GM21528 (cell line): ENCODE data around the gene P2RX1.

Experiments
- ATAC-seq: cut with Tn5 transposase; IDR thresholded peaks from one replicate; pipeline ENCODE4 v1.9.1; 2021; ENCODE audit warnings: mild to moderate bottlenecking, moderate library complexity; ENCODE audit not compliant: unreplicated experiment, low FRiP score

P2RX1 gene

DNA sequence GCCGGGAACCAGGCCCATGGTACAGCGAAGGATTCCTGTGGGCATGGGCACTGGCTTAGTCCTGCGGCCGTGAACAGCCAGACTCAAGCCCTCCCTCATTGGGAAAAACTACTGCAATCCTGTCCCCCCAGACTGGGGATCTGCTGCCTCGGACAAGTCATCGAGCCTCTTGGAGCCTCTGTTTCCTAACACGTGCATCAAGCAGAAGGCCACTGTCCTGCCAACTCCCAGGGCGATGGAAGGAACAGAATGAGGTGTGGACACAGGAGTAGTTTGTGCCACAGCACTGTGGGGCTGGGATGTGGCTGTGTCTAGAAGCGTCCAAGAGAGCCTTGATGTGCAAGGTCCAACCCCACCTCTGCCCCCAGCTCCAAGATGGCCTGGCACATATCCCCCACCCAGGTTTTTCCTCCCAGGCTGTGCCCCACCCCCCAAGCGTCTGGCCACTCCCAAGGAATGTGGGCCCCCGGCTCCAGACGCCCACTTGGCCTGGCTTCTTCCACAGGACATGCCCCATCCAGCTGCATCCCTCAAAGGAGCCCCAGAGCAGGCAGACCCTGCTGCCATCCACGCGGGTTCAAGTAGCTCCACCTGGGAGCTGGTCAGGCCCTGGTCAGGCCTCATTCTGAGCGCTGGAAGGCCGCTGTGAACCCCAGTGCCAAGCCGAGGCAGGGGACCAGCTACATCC lies 26.8 kb downstream of the P2RX1 start:
- no peak for ATAC-seq

DNA sequence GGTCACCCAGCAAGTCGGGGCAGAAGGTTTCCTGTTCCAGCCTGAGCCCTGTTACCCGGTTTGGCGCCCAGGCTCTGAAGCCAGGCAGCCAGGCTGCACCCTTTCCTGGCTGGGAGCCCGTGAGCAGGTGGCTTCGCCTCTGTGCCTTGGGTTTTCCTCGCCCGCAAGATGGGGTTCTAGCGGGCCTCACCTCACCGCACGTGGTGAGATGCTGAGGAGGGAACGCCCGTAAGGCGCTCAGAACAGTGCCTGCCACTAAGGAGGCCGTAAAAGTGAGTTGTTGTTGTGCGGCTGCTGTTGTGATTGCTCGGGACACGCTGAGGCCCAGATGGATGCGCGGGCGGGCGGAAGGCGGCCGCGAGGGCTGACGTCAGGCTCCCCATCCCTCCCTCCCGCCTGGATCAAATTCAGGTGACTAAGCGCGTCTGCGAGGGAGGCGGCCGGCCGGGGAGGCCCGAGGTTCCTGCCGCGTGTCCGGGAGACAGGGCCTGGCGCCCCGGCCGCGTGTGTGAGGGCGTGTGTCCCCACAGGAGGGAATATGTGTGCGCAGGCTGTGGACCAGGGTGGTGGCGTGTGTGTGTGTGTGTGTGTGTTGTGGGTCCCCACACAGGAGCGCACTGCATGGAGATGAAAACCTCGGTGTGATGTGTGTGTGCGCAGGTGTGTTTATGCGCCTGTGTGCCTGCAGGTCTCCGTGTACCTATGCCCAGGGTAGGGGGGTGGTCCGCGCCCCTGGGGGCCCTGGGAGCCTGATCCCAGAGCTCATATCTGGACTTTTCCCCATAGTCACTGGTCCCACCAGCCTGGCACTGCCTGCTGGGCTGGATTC lies 27.7 kb downstream of the P2RX1 start:
- no peak for ATAC-seq

DNA sequence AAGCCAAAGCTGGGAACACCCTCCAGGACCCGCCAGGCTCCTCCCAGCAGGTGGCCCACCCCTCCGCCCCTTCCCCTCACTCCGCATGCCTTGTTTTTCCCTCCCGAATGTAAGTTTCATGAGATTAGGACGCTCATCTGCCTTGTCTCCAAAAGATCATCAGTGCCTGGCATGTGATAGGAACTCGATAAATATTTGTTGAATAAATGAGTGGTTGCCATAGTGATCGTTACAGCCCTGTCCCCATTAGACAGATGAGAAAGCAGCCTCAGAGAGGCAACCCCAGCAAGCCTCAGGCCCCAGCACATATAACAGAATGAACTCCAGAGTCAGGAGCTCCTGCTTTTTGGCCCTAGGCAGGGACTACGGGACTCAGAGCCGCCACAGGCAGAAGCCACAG lies 28.5 kb downstream of the P2RX1 start:
- ATAC-seq = no peak

DNA sequence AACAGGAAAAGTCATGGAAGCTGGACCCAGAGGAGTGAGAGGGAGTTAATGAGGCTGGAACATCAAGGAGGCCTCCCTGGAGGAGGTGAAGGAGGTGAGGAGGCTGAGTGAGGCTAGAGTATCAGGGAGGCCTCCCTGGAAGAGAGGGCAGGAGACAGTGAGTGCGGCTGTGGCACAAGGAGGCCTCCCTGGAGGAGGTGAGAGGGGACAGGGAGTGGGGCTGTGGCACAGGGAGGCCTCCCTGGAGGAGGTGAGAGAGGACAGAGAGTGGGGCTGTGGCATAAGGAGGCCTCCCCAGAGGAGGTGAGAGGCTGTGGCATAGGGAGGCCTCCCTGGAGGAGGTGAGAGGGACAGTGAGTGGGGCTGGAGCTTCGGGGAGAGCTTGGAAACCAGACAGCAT lies 28.9 kb downstream of the P2RX1 start:
- ATAC-seq = no peak

DNA sequence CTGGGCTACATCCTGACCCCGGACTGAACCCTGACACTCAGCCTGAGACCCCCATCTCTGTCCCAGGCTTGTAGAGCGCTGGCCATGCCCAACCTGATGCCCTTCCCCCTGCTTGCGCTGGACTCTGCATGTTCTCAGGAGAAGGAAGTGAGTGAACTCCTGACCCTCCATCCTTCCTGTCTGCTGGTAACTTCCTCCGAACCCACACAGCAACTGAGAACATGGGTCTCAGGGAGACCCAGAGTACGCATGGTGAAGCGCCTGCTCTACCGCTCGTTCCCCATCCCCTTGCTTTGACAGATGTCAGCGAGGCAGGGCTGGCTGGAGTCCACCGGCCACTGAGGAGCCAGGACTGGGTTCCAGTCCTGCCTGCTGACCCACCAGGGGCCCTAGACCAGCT lies 29.5 kb downstream of the P2RX1 start:
- ATAC-seq = no peak

DNA sequence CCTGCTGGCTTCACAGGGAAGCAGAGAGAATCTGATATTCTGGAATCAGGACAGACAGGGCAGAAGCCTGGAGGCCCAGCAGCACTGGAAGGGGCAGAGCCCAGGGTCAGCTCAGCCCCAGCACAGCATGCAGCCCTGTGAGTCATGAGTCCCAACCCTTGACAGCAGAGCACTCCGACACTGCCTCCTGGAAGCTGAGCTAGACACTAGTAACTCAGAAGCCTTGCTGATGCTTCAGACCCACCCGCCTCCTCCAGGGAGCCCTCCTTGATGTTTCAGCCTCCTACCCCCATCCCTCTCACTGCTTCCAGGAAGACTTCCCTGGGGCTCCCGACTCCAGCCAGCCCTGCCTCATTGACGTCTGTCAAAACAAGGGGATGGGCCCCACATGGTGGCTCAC lies 30.3 kb downstream of the P2RX1 start:
- no peak for ATAC-seq

DNA sequence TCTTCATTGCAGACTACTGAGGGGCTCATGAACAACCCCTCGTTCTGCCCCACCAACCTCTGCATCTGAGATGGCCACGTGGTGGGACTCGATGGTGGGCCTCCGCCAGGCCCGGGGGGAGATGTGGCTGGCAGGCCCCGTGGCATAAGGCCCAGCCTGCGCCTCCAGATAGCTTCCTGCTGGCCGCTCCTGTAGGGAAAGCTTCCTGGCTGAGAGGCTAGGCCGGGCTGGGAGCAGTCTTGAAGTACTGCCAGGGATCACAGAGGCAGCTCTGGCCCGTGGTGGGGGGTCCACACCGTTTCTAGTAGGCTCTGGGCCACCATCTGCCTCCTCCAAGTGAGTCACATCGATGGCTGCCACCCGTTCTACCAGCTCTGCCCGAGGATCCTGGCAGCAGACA lies 31.0 kb downstream of the P2RX1 start:
- no peak for ATAC-seq

DNA sequence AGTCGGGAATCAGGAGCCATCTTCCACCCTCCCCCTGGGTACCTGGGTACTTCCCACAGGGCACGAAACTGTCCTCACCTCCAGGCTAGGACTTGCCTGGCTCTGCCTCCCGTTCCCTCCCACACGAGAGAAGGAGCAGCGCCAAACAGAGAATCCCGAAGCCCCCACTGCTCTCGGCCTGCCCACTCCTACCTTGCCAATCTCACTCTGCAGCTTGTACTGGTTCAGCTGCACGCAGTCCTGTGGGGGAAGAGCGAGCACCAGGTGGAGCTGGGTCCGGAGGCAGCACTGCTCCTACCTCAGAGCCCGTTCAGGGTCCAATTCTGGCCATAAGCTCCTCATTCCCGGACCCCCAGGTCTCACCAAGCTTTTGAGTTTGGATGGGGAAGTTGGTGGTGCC lies 32.1 kb downstream of the P2RX1 start:
- no peak for ATAC-seq

DNA sequence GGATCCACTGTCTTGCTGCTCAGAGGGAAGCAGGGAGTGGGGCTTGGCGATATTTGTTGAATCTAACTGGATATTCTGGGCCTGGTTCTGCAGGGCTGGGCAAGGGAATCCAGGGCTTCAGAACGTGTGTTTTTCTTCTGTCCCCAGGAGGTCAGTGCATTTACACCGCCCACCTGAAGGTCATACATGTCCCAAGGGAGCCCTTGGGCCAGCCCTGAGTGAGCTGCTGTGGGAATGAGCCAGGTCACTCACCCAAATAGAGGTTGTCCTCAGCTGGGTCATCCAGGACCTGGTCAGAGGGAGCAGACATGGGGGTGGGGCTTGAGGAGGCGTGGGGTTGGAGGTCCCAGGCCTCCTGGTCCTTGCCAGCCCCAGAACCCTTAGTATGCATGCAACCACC lies 34.0 kb downstream of the P2RX1 start:
- no peak for ATAC-seq

DNA sequence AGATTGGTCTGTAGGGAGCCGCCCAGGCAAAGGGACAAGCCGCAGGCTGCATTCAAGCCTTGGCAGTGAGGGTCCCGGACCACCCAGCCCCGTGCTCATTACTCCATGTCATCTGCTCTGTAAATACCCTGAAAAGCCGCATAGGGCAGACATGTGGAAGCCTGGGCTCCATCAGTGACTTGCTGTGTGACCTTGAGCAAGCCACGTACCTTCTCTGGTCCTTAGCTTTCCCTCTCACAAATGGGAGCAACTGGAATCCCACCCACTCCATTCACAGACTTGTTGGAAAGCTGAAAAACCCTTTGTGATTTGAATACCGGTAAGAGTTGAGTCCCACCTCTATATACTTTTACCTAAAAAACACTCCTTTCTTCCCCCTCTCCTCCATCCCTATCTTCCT lies 35.3 kb downstream of the P2RX1 start:
- no peak for ATAC-seq

DNA sequence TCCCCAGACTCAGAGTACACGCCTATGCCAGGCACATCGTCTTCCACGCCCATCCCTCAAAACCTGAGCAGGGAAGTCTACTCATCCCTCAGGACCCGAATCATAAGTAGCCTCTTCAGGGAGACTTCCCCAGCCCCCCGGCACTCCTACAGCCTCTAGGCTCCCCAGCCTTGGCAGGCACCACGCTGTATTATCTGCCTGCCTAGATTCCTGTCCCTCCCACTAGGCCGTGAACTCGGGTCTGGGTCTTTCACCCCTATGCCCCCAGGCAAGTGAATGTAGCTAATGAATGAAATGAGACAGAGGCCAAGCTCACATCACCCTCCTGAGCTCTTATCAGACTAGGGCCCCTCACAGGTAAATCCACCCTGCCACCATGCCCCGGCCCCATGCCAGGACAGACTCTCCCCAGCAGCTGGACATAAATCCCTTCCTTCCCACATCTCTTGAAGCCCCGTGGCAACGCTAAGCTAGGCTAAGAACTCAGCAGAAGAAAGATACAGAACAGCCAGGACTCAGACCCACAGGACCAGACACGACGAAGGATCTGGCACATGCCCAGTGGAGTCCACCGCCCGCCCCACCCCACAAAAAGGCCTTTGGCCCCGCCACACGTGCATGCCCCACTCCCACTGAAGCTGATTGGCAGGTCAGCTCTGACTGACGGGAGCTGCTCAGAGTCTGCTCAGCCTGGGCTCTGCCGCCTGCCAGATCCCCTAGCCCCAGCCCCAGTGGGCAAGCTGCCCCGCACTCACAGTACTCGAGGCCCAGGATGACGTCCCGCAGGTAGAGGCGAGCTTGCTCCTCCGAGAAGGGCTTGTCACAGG lies 36.5 kb downstream of the P2RX1 start:
- ATAC-seq = no peak

DNA sequence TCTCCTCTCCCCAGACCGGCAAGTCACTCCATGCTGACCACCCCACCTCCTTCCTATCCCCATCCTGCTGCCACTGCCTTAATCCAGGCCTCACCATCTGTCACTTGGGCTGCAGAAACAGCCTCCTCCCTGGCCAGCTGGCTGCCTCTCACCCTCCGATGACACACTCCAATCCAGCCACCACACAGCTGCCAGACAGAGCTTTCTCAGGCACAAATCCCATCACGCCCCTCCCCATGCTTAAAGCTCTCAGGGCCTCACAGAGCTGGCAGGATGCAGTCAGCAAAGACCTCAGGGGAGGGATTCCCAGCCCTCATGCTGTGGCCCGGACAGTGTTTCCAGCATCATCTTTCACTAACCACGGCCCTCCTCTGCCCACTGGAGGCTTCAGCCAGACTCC lies 37.1 kb downstream of the P2RX1 start:
- ATAC-seq = no peak

DNA sequence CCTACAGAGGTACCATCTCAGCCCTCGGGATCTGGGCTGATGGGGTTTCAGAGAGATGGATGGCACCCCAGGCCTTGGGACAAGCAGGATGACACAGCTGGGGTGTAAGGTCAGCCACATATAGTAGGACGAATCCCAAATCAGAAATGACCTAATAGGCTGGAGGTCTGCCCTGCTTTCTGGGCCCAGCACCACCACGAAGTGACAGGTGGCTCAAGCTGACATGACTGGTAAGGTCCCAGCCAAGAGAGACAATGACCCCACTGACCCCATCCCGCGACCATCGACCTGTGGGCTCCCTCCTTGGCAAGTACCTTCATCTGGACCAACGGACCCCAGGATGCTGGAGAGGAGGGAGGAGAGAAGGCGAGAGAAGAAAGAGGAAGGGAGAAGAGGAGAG lies 39.0 kb downstream of the P2RX1 start:
- no peak for ATAC-seq

DNA sequence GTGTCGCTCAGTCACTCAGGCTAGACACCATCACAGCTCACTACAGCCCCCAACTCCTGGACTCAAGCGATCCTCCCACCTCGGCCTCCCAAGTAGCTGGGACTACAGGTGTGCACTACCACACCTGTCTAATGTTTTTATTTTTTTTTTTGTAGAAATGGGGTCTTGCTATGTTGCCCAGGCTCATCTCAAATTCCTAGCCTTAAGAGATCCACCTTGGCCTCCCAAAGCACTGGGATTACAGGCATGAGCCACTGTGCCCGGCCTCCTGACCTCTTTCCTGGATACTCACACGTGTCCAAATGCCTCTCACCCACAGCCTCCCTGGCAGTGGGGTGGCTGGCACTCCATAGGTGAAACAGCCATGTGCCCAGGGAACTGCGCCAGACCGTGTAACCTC lies 40.9 kb downstream of the P2RX1 start:
- ATAC-seq = no peak

DNA sequence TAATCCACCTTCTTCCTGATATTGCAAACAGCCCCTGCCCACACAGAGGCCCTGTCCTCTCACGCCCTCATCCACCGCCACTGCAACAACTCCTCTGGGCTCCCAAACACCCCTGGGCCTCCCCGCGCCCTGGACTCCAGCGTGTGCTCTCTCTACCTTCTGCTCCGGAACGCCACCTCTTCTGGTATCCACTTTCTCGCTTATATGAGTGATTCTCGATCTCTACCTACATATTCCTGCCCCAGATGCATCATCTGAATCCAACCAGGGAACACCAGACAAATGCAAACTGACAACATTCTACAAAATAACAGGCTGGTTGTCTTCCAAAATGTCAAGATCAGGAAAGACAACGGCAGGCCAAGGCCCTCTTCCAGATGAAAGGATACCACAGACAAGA lies 42.4 kb downstream of the P2RX1 start:
- no peak for ATAC-seq

DNA sequence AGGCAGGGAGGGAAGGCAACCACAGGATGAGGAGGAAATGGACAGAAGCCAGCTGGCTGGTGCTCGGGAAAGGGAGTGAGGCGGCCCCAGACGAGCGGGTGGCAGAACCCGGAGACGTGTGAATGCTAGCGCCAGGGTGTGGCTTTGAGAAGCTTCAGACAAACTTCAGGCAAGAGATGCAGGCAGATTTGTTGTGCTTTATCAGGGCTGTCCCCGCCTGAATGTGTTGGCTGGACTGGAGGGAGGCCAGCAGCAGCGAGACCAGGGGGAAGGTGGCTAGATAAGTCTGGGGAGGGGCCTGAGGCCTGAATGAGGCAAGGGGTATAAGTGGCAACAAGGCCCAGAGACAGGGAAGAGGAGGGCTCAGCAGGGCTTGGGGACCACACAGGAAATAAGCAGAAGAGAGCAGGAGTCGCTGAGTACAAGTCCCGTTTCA lies 45.4 kb downstream of the P2RX1 start:
- ATAC-seq = no peak

DNA sequence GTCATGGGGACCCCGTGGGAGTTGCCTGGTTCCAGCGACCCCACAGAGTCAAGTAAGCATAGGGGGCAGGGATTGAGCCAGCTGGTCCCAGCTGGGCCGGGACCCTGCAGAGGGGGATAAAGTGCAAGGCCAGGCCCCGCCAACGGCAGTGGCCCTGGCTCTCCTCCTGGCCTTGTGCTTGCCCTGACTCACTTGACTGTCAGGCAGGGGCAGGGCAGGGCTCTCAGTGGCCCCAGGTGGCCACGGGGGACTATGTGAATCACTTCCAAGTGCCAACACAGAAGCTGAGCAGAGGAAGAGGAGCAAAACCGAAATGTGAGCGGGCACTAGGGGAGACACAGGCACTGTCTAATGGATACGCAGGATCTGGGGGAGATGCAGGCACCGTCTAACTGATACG lies 48.7 kb downstream of the P2RX1 start:
- no peak for ATAC-seq

DNA sequence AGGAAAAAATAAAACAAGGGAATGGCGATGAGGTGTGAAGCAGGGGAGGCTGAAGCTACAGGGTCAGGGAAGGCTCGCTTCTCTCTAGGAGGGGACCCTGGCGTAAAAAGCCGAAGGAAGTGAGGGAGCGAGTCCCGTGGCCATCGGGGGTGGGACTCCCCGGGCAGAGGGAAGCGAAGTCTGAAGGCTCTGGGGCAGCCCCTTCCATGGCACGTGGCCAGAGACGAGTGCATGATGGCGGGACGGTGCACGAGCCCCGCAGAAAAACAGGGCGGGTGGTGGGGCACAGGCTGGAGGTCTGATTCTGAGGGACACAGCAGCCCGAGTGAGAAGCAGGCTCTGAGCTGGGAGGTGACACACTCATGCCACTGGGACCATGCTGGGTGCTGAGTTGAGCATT lies 49.2 kb downstream of the P2RX1 start:
- ATAC-seq = no peak

DNA sequence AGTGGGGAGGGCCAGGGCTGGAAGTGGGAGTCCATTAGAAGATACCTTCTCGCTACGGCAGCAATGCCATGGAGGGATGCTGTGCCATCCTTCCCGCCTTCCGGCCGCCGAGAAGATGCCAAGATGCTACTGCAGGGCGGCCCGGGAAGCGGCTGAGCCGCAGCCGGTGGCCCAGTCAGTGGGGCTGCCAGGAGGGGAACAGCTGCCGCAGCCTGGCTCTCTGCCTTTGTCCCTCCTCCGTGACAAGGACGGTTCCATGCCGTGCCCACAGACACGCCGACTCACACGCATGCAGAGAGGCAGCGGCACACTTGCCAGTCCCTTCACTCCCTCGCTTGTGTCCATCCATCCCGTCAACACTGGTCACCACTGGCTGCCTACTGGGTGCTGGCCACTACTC lies 50.0 kb downstream of the P2RX1 start:
- ATAC-seq = no peak

DNA sequence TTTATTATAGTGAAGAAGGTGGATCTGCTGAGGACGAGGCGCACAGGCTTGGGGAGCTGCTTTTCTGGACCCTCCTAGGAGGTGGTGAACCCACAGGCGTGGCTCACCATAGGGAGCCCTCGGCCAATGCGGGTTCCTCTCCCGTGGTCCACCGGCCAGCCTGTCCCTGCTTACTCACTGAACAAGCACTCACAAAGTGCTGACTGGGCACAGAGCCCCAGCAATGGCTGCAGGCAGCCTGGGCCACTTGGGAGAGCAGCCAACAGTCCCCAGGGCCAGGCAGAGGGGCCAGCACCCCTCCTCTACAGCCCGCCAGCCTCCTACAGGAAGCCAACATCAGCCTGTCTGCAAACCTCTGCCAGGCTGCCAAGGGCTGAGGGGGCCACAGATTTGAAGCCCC lies 51.1 kb downstream of the P2RX1 start:
- no peak for ATAC-seq

DNA sequence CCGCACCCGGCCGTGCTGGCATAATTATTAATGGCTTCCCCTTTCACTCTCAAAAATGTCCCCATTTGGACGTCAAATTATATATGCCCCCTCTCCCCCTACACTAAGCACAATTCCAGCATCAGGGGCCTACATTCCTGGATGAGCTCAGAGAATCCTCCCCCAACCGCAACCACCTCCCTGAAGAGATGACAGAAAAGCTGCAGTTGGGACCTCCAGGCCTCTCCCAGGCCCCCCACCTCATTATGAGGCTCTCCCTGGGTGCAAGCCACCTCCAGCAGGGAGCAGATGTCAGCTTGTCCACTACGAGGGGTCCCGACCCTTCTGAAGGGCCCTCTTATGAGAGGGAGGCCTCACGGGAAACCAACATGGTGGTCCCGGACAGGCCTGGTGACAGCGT lies 51.7 kb downstream of the P2RX1 start:
- ATAC-seq = no peak
